Activated CD8-positive, alpha-beta memory T cell treated with anti-CD3 and anti-CD28 coated beads, Interleukin-2, amount 50 U/mL, for 48 hours (primary cell): ENCODE results near the gene SNX33.
"Not testable (repeated sequence)": the region's sequence is repeated elsewhere in the genome, so short reads cannot be mapped to it uniquely, and the experiment has no call there.

ENCODE experiments used
- DNase-seq: peaks from one replicate; pipeline ENCODE4 v3.0.0-alpha.2; 2020

Gene SNX33

DNA sequence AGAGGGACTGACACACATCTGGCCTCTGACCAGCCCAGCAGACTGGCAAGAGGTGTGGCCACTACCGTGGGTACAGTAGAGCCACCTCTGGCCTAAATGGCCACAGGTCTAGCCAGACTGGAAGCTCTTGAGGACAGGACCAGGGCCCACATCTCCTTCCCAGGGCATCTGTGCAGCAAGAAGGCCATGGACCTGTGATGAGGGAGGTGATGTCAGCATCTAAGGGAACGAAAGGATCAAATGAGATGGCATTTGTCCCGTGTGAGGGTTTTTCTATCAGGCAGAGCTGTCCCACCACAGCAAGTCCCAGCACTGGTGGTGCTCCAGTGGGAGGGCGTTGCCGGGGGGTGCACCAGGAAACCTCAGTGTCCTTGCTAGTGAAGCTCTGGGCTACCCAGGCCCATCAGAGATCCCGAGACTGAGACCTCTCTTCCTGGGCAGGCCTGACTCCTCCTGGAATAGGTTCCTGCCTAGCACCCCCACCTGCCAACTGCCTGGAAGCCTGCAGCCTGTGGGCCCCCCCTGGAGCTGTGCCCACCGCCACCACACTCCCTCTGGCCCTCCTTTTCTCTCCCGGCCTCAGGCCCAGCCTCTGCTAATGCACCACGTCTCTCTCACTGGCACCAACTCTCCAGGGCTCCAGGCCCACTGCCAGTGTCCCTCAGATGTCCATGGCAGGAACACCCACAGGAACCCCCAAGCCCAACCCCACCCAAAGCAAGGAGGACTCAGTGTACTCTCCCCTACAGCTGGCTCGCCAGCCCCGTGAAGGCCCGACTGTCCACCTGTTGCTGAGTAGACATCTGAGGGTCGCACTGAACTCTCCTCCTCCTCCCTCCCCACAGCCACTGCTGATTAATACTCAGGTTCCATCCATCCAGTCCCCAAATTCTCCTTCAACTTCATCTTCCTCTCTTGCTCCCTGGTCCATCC is 53.6 kb downstream of the SNX33 start:
- not testable (repeated sequence) for DNase-seq

- no peak for DNase-seq
Observed at GRCh38 chr15:75702436-75702835, 54.7 kb downstream of the SNX33 start.

- not testable (repeated sequence) for DNase-seq
Observed at GRCh38 chr15:75703440-75704262, 55.9 kb downstream of the SNX33 start.

DNA sequence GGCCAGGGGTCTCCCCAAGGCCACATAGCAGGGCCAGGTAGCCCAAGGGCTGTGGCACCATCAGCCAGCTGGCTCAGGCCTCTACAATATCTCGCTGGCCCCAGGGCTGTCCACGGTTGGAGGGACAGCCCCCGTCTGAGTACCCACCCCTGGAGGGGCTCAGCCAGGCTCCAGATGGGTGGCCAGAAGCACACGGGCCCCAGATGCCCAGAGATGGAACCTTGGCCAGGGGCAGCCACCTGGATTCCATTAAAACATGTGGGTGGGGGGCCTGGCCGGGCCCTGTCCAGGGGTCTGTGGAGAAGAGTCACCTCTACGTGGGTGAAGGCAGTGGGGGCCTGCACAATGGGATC is 56.5 kb downstream of the SNX33 start:
- DNase-seq: no peak

- DNase-seq: no peak
Observed at GRCh38 chr15:75704618-75705017, 56.9 kb downstream of the SNX33 start.

DNA sequence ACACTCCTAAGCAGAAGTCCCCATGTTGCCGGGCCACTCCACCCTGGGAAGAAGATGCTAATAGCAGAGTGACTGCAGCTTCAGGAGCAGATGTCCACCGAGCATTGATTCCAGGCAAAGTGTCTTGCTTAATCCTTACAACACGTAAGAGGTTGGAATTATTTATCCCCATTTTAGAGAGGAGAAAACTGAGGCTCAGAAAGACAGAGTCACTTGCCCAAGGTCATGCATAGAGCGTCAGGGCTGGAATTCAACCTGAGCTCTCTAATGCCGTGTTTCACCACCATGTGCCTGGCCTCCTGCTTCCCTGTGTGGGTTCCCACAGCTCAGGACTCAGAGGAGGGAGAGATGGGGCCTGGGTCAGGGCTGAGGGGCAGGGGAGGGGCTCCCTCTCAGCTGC is 57.7 kb downstream of the SNX33 start:
- not testable (repeated sequence) for DNase-seq

DNA sequence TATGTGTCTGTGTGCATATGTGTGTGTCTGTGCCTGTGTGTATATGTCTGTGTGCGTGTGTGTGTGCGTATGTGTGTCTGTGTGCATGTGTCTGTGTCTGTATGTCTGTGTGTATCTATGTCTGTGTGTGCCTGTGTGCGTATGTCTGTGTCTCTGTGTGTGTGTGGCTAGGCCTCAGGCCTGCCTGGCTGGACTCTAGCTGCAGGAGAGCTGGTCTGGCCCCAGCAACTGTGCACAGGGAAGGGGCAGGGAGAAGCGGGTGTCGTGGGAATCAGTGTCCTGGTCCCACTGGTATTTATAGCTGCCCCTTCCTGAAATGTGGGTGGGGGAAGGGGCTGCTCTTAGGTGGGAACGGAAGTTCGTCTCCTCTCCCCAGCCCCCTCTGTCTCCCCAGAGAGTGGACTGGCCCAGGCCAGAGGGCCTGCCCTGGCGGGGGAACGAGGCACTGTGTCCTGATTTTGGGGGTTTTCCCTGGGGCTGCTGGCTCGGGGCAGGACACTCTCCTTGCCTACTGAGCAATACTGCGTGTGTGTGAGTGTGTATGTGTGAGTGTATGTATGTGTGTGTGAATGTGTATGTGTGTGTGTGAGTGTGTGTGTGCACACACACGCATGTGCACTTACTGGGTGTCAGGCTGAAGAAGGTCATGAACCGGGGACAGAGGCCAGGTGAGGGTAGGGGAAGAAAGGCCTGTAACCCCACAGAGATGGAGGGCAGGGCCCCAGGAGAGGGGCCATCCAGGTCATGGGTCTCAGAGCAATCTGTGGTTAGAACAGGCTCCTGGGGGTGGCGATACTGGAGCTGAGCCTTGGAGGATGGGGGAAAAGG is 58.4 kb downstream of the SNX33 start:
- DNase-seq: no peak

GRCh38 chr15:75706682-75706954 is 58.9 kb downstream of the SNX33 start:
- no peak for DNase-seq

- DNase-seq: not testable (repeated sequence)
Observed at GRCh38 chr15:75709458-75709857, 61.7 kb downstream of the SNX33 start.

GRCh38 chr15:75710874-75711273 is 63.2 kb downstream of the SNX33 start:
- not testable (repeated sequence) for DNase-seq

DNA sequence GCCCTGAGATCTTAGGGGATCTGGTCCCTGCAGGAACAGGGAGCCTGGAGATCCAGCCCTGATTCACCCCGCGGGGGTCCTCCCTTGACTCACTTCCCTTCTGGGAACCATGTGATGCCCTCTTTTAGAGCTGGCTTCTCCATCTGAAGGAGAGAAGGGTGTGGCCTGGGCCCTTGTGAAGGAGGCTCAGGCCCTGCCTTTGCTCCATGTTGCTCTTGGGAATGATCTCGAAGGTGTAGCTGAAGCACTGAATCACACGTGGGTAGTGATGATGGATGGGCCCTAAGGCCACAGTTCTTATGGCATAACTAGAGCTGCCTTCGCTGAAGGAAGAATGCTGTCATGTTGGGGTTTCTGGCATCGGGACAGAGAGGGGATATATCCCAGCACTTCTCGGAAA is 63.8 kb downstream of the SNX33 start:
- DNase-seq: not testable (repeated sequence)
